Panc1 (cell line): Measurements from ENCODE around the gene C1QTNF12. TPM values are rescaled to one million over a fixed set of nuclear protein-coding genes. Genes with fewer than 3 reads are reported as not detected.

Experiments used
- ATAC-seq: fragments of 200-7000 bp; cut with Tn5 transposase; 2 replicates; pipeline ENCODE4 v1.9.1; 2020; ENCODE audit warnings: mild to moderate bottlenecking, moderate library complexity
- BruUV-seq: library from RNA; stranded (reverse); fragments of 400-500 nt; replicated peaks from 2 replicates; lab custom pipeline; 2021; lab: Mats Ljungman, UMichigan
- CTCF ChIA-PET: fragments of 300-600 bp; sonication (Branson Sonifier 250); formaldehyde crosslinking; loops from one replicate; lab custom pipeline; 2022; ENCODE audit warnings: antibody characterized with exemption; lab: Charles Lee
- POLR2A ChIA-PET: fragments of 300-600 bp; sonication (Branson Sonifier 250); formaldehyde crosslinking; loops from one replicate; lab custom pipeline; 2022; ENCODE audit warnings: antibody characterized with exemption; lab: Charles Lee
- DNase-seq: peaks from one replicate; pipeline ENCODE4 v3.0.0-alpha.2; 2010; ENCODE audit warnings: low read depth, low spot score
- H3K27ac ChIP-seq: 2 replicates; pipeline ENCODE4 v1.5.1; 2011; ENCODE audit warnings: mild to moderate bottlenecking, low read length, inconsistent platforms
- H3K27me3 ChIP-seq: fragments of 200-500 bp; sonication (Bioruptor generic); 2 replicates; pipeline ENCODE4 v1.6.0; 2014; ENCODE audit warnings: low read length, inconsistent platforms; ENCODE audit not compliant: control insufficient read depth, insufficient read depth
- H3K36me3 ChIP-seq: fragments of 200-500 bp; sonication (Bioruptor generic); 2 replicates; pipeline ENCODE4 v1.5.1; 2014; ENCODE audit warnings: inconsistent platforms, mild to moderate bottlenecking, low read length, moderate library complexity; ENCODE audit not compliant: control insufficient read depth, insufficient read depth
- H3K4me1 ChIP-seq: 2 replicates; pipeline ENCODE4 v1.5.1; 2011; ENCODE audit warnings: inconsistent platforms, mild to moderate bottlenecking, low read length, moderate library complexity; ENCODE audit not compliant: control insufficient read depth, insufficient read depth
- H3K4me3 ChIP-seq, 2 experiments: 2 replicates each; pipeline ENCODE4 v1.5.1; 2011 to 2012; ENCODE audit warnings: low read depth in 2 of 2, low read length in 2 of 2, mild to moderate bottlenecking in 2 of 2, inconsistent platforms in 1 of 2, moderate library complexity in 1 of 2
- H3K9me3 ChIP-seq: fragments of 200-500 bp; sonication (Bioruptor generic); 2 replicates; pipeline ENCODE4 v1.5.1; 2014; ENCODE audit warnings: low read depth, mild to moderate bottlenecking, inconsistent platforms, low read length, moderate library complexity; ENCODE audit not compliant: control insufficient read depth, insufficient read depth
- POLR2AphosphoS5 ChIP-seq: IDR thresholded peaks from 2 replicates; pipeline ENCODE4 v1.6.1; 2012; ENCODE audit warnings: mild to moderate bottlenecking, low read depth, low read length, moderate library complexity
- SIN3A ChIP-seq: IDR thresholded peaks from 2 replicates; pipeline ENCODE4 v1.6.1; 2012; ENCODE audit warnings: low read depth, mild to moderate bottlenecking, low read length, moderate library complexity, borderline replicate concordance; ENCODE audit not compliant: insufficient read depth
- TCF7L2 ChIP-seq: IDR thresholded peaks from 2 replicates; pipeline ENCODE4 v1.6.1; 2011; ENCODE audit warnings: mild to moderate bottlenecking, low read depth, low read length, inconsistent platforms
- in situ Hi-C: cut with HindIII; loops from 2 replicates; pipeline ENCODE4 v1.10.0; 2016; ENCODE audit warnings: low sequenced_read_pairs, low pct_unique_long_range_greater_than_20kb
- intact Hi-C: fragments of 100-400 bp; cut with micrococcal nuclease; formaldehyde crosslinking; loops from one replicate; pipeline ENCODE4 v1.10.0; 2022; ENCODE audit not compliant: unreplicated experiment
- total RNA-seq: library from RNA; stranded (reverse); gene quantifications from one replicate; pipeline ENCODE4 v1.2.1, GENCODE V29; 2021; ENCODE audit not compliant: unreplicated experiment
- TF ChIP-seq, protein P1 (sequence below), 2 experiments: IDR thresholded peaks; 2 replicates each; pipeline ENCODE4 v1.6.1; 2011 to 2012; ENCODE audit warnings: low read depth in 2 of 2, control low read depth in 1 of 2, low read length in 1 of 2, mild to moderate bottlenecking in 1 of 2, moderate library complexity in 1 of 2; ENCODE audit not compliant: insufficient read depth in 1 of 2
- TF ChIP-seq, protein P2 (sequence below): fragments of 450-650 bp; IDR thresholded peaks from 2 replicates; pipeline ENCODE4 v1.5.1; 2017; ENCODE audit warnings: mild to moderate bottlenecking

C1QTNF12 gene
- total RNA-seq, 1 experiment from 2014 or later = 41.4 TPM

DNA sequence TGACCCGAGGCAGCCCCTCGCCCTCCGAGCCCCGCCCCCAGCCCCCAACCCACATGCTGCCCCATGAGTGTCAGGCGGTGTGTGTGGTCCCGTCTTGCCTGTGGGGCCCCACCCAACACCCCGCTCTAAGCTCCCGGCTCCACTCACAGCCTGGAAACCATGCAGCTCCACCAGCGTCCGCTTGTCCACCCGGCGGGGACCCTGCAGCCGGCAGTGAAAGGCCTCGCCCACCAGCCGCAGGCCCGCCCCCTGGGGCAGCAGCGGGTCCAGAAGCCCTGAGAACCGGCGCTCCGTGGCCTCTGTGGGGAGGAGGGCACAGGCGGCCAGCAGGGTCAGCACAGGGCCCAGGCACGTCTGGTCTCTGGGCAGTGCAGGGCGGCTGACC is 2.7 kb downstream of the C1QTNF12 start:
- peak; percentile 19 for ATAC-seq
- Histone ChIP-seq H3K27ac (peak overlapping the region; percentile 84), H3K4me3 (peak overlapping the region in 1 of 2 experiments; percentile 8; a peak in 1 of 4 replicates), H3K9me3 (no peaks in the 10 kb centered on the region), H3K27me3 (no peaks in the 10 kb centered on the region), H3K4me1 (peaks cover 61% of the 10 kb centered on the region), H3K36me3 (no peaks in the 10 kb centered on the region)
- TF ChIP-seq, protein P1, sequence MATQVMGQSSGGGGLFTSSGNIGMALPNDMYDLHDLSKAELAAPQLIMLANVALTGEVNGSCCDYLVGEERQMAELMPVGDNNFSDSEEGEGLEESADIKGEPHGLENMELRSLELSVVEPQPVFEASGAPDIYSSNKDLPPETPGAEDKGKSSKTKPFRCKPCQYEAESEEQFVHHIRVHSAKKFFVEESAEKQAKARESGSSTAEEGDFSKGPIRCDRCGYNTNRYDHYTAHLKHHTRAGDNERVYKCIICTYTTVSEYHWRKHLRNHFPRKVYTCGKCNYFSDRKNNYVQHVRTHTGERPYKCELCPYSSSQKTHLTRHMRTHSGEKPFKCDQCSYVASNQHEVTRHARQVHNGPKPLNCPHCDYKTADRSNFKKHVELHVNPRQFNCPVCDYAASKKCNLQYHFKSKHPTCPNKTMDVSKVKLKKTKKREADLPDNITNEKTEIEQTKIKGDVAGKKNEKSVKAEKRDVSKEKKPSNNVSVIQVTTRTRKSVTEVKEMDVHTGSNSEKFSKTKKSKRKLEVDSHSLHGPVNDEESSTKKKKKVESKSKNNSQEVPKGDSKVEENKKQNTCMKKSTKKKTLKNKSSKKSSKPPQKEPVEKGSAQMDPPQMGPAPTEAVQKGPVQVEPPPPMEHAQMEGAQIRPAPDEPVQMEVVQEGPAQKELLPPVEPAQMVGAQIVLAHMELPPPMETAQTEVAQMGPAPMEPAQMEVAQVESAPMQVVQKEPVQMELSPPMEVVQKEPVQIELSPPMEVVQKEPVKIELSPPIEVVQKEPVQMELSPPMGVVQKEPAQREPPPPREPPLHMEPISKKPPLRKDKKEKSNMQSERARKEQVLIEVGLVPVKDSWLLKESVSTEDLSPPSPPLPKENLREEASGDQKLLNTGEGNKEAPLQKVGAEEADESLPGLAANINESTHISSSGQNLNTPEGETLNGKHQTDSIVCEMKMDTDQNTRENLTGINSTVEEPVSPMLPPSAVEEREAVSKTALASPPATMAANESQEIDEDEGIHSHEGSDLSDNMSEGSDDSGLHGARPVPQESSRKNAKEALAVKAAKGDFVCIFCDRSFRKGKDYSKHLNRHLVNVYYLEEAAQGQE (IDR thresholded peaks at IDR 0.05; ENCODE audit: insufficient read depth in 1 of 2, low read depth in 2 of 2, low read length in 1 of 2) = no peak
- TF ChIP-seq POLR2AphosphoS5 = no peak
- TF ChIP-seq, protein P2, sequence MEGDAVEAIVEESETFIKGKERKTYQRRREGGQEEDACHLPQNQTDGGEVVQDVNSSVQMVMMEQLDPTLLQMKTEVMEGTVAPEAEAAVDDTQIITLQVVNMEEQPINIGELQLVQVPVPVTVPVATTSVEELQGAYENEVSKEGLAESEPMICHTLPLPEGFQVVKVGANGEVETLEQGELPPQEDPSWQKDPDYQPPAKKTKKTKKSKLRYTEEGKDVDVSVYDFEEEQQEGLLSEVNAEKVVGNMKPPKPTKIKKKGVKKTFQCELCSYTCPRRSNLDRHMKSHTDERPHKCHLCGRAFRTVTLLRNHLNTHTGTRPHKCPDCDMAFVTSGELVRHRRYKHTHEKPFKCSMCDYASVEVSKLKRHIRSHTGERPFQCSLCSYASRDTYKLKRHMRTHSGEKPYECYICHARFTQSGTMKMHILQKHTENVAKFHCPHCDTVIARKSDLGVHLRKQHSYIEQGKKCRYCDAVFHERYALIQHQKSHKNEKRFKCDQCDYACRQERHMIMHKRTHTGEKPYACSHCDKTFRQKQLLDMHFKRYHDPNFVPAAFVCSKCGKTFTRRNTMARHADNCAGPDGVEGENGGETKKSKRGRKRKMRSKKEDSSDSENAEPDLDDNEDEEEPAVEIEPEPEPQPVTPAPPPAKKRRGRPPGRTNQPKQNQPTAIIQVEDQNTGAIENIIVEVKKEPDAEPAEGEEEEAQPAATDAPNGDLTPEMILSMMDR = no peak
- TF ChIP-seq SIN3A = no peak
- TF ChIP-seq TCF7L2 = no peak
- no peak for DNase-seq
- ChIA-PET POLR2A (no interaction called here), CTCF (no interaction called here)
- BruUV-seq = no TSS peak
- intact Hi-C loops = no loop called here
- in situ Hi-C loops = no loop called here

DNA sequence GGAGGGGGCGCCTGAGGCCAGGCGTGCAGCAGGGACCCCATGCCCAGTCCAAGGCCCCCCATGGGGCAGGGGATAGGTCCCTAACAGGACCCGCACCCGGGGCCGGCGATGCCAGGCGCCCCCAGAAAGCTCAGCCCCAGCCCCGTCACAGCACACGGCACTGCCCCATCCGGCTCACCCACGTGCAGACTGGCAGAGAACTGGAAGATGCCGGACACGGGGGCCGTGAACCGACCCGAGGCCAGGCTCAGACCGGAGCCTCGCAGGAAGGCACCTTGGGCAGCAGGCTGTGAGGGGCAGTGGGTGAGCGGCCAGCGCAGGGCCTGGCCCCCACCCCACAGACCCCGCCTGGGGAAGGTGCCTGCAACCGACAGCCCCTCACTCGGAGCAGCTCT is 3.3 kb downstream of the C1QTNF12 start:
- ATAC-seq = no peak
- no peak for DNase-seq
- ChIA-PET CTCF (no interaction called here), POLR2A (no interaction called here)
- H3K27ac ChIP-seq = no peak overlapping the region
- no peaks in the 10 kb centered on the region for H3K36me3 ChIP-seq
- H3K27me3 ChIP-seq = no peaks in the 10 kb centered on the region
- peaks cover 66% of the 10 kb centered on the region for H3K4me1 ChIP-seq
- BruUV-seq = no TSS peak
- in situ Hi-C loops (no loop called here), intact Hi-C loops (no loop called here)
- TF ChIP-seq, protein P2 = no peak
- TF ChIP-seq, protein P1 (IDR thresholded peaks at IDR 0.05; ENCODE audit: insufficient read depth in 1 of 2, low read depth in 2 of 2, low read length in 1 of 2) = no peak
- no peak for TF ChIP-seq TCF7L2
- TF ChIP-seq POLR2AphosphoS5 = no peak
- TF ChIP-seq SIN3A = no peak
- no peaks in the 10 kb centered on the region for H3K9me3 ChIP-seq
- H3K4me3 ChIP-seq = no peak overlapping the region
